Activated naive CD4-positive, alpha-beta T cell treated with Interleukin-2 at 50 U/mL for 16 hours (primary cell): ENCODE data around the gene ETHE1.
"Not testable (repeated sequence)": the region's sequence is repeated elsewhere in the genome, so short reads cannot be mapped to it uniquely, and the experiment has no call there.

Experiments
- DNase-seq: peaks from one replicate; pipeline ENCODE4 v3.0.0-alpha.2; 2020

ETHE1 gene

DNA sequence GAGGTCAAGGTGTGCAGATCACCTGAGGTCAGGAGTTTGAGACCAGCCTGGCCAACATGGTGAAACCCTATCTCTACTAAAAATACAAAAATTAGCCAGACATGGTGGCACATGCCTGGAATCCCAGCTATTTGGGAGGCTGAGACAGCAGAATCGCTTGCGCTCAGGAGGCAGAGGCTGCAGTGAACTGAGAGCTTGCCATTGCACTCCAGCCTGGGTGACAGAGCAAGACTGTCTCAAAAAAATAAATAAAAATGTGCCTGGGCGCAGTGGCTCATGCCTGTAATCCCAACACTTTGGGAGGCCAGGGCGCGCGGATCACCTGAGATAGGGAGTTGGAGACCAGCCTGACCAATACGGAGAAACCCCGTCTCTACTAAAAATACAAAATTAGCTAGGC is 3.3 kb downstream of the ETHE1 start:
- not testable (repeated sequence) for DNase-seq

DNA sequence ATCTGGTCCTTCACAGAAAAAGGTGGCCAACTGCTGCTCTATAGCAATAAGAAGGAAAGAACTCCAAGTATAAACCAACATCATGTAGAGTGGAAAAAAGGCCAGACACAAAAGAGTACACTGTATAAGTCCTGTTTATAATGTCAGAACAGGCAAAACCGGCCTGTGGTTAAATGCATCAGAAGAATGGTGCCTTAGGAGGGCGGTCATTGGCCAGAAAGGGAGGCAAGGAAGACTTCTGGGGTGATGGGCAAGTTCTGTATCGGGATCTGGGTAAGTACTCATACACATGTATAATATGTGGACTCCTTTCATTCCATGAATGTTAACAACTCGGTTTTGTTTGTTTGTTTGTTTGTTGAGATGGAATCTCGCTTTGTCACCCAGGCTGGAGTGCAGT is 4.1 kb downstream of the ETHE1 start:
- no peak for DNase-seq

DNA sequence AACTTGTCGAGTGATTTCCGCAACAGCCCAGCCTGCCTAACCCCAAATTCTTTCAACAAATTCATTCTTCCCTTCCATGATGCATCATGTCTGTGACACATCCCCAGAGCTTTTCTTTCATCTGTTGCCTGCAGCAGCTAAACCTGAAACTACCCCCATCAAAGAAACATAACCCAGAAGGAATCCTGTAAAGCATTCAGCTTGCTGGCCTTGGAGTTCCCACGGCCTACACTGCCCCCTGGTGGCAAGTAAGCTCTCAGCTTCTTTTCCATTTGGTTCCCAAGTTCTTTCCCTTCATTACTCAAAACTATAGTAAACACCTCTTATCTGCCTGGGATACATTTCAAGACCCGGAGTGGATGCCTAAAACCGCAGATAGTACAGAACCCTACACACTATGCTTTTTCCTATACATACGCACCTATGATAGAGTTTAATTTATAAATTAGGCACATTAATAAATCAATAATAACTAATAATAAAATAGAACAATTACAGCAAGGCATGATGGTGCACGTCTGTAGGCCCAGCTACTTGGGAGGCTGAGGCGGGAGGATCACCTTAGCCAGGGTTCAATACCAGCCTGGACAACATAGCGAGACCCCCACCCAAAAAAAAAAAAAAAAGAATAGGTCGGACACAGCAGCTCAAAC is 7.4 kb downstream of the ETHE1 start:
- peak; percentile 81 for DNase-seq

DNA sequence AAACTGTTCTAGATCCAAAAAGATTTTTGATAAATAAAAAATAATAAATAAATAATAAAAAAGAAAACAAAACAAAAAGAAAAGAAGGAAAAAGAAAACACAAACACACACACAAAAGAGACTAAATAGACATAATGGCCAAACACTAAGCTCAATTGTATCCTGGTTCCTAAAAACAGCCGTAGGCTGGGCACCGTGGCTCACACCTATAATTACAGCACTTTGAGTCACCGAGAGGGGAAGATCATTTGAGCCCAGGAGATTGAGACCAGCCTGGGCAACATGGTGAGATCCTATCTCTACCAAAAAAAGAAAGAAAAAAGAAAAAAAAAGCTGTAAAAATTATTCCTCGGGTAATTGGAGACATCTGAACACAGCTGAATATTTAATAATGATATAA is 8.9 kb downstream of the ETHE1 start:
- no peak for DNase-seq

DNA sequence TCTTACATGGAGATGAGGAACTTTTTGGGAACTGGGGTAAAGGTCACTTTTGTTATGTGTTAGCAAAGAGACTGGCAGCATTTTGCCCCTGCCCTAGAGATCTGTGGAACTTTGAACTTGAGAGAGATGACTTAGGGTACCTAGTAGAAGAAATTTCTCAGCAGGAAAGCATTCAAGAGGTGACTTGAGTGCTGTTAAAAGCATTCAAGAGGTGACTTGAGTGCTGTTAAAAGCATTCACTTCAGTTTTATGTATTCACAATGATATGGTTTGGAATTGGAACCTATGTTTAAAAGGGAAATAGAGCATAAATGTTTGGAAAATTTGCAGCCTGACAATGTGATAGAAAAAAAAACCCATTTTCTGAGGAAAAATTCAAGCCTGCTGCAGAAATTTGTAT is 14.6 kb downstream of the ETHE1 start:
- not testable (repeated sequence) for DNase-seq

DNA sequence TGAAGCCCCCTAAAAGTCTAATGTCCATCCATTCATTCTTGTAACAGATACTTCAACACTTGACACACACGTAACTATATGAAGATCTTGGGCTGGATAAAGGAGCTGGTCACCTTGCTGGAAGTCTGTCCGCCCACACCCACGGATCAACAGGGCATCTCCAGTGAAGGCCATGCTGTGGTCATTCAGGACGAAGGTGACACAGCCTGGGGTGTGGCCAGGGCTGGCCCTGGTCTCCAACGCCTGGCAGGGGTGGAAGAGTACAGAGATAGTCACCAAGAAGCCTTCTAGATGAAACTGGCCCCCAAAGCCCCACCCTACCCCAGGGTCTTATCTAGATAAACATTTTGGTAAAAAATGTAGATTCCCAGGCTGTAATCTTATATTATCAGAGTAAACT is 15.7 kb downstream of the ETHE1 start:
- DNase-seq = no peak

DNA sequence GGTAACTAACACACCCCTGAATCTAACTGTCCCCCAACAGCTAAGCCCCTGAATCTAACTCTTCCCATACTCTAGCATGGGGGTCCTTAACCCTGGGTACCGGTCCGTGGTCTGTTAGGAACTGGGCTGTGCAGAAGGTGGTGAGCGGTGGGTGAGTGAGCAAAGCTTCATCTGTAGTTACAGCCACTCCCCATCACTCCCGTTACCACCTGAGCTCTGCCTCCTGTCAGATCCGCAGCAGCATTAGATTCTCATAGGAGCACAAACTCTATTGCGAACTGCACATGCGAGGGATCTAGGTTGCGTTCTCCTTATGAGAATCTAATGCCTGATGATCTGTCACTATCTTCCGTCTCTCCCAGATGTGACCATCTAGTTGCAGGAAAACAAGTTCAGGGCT is 16.3 kb downstream of the ETHE1 start:
- DNase-seq = no peak

DNA sequence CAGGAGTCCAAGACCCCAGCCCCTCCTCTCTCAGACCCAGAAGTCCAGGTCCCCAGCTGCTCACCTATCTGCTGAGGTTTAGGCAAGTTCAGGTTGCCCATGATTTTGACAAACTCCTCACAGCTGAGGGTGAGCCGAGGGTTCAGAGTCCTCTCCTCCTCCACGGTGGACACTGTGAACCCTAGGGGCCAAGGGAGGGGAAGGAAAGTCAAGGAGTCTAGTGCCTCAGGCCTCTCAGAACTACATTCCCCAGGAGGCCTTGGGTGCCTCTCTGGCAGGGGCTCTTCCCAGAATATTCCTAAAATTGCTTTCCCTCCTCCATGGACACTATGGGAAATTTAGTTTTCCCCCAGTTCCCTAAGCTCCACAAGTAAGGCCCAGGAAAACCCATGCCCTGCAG is 19.1 kb downstream of the ETHE1 start:
- no peak for DNase-seq

DNA sequence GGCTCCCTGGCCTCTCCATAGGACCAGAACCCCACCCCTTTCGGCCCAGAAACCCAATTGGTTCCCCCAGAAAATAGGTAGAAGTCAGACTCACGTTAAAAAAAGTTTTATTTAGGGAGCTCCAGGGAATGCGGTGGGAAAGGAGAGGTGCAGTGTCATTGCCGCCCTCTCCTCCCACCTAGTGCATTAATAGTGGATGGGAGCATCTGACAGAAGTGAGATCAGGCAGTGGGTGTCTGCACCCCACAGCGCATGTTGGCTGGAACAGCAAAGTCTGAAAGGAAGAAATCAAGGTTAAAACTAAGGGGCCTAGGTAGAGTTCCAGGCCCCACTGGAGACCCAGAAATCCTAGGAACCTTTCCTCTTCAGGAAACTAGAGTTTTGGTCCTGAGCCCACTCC is 20.4 kb downstream of the ETHE1 start:
- DNase-seq = no peak

DNA sequence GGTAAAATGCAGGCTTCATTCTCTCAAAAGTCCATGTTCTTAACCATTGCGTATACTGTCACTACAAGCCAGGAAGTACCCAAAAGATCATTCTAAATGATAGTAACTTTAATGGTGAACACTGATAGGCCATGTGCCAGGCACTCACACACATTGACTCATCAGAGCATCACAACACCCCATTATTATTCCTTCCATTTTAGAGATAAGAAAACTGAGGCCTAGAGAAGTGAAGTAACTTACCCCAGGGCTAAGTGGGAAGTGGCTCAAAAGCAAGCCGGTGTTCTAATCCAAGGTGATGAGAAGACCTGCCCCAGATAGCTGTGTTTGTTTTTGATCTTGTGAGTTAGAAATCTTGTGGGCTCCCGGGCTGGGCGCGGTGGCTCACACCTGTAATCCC is 21.1 kb downstream of the ETHE1 start:
- DNase-seq = no peak

DNA sequence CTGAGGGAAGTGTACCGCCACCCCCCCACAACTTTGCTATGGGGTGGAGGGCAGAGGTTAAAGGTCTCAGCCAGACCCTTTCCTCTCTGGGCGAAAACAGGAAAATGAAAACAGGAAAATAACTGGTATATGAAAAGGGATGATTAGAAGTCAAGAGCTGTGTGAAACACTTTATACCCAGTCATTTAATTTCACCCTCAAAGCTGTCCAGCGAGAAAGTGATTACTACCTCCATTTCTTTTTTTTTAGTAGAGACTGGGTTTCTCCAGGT is 21.9 kb downstream of the ETHE1 start:
- DNase-seq = no peak

DNA sequence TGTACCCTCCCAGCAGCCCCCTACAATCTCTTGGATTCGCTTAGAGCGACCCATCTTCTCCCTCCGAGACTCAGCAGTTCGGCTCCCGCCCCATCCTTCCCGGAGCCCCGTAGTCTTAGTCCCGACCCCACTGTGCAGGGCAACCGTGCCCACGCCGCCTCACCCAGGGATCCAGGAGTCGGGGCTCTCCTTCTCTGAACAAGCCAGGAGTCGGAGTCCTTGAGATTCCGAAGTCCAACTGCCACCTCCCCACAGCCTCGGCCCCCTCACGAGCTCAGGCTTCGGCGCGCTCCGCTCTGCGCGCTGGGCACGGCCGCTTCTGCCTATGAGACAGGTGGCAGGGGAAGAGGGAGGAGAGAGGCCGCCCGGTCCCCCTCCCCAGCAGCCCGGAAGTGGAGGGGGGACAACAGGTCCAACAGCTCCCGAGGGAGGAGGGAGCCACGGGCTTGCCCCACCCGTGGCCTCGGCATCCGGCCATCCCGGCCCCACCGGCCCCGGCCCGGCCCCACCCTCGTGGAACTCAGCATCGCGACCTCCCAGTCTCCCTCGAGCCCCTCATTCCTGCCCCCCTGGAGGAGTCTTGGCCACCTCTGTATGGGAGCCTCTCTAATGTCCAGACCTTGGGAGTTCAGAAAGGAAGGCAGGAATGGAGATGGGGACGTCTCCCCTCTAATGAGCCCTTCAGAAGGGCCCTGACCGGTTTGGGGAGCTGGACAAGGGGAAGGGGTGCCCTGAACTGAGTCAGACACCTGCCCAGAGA is 22.4 kb downstream of the ETHE1 start, which contains the start of gene PHLDB3:
Gene PHLDB3 (minus strand): TSS at position 321 of the 760 bp plus-strand sequence. CDS start 628 bp downstream, outside the sequence.
- DNase-seq = peak; percentile 51

DNA sequence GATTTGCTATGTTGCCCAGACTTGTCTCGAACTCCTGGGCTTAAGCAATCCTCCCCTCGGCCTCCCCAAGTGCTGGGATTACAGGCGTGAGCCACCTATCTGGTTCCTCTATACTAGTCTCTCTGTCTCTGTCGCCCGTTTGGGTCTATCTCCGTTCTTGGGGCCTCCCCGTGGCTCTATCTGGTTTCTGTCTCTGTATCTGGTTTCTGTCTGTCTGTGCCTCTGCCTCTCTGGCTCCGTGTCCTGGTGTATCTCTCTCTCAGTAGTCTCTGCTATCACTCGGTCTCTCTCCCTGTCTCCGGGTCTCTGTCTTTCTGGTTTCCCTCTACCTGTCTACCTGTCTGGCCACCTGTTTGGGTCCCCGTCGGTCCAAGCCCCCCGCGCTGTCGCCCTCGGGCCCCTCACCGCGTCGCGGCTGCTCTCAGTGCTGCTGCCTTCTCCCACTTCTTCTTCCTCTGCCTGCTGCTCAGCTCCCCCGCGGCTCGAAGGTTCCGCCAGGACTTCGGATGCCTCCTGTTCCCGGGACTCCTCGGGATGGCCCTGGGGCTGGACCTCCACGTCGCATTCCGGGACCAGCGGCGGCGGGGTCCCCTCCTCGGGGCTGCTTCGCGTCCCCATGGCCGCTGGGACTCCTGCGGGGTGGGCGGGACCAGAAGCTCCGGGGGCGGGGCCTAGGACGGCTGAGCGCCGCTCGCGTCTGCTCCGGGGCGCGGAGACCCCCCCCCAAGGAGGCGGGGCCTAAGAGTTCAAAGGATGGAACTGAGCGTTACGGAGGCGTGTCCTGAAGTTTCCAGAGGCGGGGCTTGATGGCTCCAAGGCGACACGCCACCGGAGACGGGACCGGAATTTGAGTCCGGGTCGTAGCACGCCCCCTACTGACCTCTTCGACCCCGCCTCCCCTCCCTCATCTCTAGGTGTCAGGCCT is 23.2 kb downstream of the ETHE1 start:
- DNase-seq = peak; percentile 98

DNA sequence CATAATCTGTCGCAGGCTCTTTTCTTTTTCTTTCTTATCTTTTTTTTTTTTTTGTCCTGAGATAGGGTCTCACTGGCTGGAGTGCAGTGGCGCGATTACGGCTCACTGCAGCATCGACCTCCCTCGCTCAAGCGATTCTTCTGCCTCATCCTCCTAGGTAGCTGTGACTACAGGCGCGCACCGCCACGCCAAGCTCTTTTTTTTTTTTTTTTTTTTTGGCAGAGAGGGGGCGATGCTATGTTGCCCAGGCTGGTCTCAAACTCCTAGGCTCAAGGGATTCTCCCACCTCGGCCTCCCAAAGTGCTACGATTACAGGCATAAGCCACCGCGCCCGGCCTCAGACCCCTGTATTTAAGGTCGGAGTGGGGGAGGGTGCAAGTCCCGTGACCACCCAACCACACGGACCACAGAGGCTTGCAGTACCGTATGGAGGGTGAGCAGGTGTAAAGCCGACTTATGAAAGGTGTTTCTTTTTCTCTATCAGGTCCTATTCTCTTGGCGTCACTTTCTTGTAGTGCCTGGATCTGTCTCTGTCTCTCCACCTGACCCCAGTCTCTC is 24.5 kb downstream of the ETHE1 start:
- no peak for DNase-seq

DNA sequence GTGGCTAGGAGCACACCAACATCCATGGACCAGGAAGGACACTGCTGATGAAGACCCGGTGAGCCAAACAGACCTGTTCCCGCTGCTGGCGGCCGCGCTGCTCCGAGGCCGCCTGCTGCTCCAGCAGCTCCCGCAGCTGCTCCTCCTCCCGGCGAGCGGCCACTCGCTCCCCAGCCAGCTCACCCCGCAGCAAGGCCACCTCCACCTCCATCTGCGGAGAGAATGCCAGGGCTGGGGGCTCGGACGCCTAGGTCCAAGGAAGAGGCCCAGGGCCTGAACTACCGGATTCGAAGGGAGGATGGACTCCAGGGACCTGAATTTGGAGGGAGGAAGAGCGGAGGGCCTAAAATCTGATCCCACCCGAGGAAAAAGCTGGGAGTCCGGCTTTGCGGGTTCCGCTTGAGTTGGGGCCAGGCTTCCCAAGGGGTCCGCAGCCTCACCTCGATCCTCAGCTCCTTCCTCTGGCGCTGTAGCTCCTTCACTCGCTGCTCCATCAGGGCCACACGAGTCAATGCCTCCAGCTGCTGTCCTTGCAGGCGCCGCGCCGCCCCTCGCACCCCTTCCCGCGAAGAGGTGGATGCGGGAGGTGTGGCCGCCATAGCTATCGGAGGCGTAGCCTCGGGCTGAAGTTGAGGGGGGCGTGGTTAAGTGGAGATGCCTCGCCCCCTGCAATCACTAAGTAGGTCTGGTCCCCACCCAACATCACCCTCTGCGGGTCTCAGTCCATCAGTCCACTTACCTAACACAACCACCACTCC is 25.2 kb downstream of the ETHE1 start:
- DNase-seq = no peak

DNA sequence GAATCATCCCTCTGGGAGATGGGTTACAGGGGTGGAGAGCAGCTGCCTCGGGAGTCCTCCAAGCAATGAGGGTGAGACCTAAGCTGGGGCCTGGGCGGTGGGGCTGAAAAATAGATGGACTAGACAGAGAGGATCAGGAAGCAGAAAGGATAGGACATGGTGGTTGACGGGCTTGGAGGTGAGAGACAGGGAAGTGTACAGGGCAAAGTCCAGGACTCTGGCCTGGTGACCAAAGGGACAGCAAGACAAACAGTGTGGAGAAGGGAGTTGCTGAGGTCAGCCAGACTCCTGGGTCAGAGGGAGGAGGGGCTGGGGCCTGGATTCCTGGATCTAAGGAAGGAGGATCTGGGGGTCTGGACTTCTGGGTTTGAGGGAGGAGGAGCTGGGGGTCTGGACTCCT is 28.0 kb downstream of the ETHE1 start:
- no peak for DNase-seq

DNA sequence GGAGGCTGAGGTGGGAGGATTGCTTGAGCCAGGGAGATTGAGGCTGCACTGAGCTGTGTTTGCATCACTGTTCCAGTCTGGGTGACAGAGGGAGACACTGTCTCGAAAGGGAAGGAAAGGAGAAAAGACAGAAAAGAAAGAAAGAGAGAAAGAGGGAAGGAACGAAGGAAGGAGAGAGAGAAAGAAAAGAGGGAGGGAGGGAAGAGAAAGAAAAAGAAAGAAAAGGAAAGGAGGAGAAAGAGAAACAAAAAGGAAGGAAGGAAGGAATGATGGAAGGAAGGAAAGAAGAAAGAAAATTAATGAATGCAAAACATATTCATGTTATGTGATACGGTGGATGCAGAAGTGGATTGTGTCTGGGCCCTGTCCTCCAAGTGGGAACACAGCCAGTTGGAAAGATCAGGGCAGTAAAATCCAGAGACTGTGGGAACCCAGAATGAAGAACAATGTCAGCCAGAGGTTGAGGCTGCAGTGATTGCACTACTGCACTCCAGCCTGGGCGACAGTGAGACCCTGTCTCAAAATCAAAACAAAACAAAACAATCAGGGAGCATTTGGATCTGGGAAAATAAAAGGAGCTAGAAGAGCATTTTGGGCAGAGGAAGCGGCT is 28.7 kb downstream of the ETHE1 start:
- no peak for DNase-seq

DNA sequence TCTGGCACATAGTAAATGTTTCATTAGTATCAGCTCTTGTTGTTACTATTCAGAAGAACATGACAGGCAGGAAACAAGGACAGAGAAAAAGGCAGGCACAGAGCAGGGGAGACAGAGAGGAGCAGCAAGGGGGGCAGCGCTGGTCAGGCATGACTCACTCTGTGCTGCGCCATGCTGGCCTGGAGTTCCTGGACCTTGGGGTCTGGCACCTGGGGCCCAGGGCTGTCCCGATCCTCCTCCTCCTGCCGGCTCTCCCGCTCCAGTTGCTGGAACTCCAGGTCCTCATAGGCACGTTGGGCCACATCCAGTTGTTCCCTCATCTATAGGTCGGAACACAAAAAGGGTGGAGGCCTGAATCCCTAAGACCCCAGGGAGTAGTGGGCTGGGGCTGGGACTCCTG is 30.0 kb downstream of the ETHE1 start:
- DNase-seq = no peak

DNA sequence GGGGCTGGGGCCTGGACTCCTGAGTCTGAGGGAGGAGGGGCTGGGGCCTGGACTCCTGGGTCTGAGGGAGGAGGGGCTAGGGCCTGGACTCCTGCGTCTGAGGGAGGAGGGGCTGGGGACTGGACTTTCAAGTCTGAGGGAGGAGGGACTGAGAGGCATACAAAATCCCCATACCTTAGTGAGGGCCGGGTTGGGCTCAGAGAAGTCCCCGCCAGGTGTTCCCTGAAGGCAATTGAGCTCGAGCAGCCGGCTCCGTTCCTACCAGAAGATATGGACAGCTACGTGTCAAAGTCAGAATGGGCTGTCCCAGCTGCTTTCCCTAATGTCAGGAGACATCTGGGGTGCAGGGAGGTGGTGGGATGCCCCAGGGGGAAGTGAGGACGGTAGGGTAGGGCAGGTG is 31.9 kb downstream of the ETHE1 start:
- DNase-seq = no peak

DNA sequence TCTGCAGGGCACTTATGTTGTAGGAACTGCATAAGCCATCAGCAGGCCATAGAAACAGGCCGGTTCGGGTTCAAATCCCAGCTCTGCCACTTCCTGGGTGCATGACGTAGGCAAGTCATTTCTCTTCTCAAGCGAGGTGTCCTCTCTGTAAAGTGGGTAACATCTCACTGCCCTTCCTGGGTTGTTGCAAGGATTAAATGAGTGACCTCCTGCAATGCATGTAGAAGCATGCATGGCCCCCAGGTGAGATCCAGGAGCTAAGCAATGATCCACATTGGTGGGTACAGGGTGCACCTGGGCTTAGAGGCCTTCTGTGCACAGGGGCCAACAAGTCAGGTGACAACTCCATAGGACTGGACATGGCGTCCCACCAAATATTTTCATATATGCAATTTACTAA is 36.2 kb downstream of the ETHE1 start:
- DNase-seq = no peak

DNA sequence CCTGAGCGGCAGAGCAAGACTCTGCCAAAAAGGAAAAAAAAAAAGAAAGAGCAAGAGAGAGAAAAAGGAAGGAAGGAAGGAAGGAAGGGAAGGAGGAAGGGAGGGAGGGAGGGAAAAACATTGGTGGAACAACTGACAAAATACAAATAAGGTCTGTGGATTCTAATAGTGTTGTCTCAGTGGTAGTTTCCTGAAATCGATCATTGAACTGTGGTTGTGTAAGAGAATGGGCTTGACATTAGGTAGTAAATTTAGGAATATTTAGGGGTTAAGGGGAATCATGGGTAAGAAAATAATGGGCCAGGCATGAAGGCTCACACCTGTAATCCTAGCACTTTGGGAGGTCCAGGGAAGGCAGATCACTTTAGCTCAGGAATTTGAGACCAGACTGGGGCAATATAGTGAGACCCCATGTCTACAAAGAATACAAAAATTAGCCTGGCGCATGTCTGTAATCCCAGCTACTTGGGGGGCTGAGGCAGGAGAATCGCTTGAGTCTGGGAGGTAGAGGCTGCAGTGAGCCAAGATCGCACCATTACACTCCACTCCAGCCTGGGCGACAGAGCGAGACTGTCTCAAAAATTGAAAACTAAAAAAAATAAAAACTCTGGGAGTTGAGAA is 36.9 kb downstream of the ETHE1 start:
- no peak for DNase-seq

DNA sequence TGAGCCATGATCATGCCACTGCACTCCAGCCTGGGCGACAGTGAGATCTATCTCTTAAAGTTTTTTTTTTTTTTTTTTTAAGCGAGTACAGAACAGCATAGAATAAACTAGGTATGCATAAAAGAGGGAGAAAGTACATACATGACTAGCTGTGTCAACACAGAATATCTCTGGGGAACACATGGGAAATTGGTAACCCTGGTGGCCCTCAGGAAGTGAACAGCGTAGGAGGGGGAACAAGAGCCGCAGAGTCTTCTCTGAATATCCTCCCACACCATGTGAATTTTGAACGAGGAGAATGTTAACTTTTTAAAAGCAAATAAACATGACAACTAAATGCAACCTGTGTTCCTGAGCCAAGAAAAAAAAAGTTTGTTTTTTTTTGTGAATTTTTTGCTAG is 37.7 kb downstream of the ETHE1 start:
- no peak for DNase-seq
